IMR-90 (cell line): ENCODE results near the gene C17orf50. TPM values are rescaled to one million over a fixed set of nuclear protein-coding genes. Genes with fewer than 3 reads are reported as not detected.
A peak's percentile ranks its signal among the peaks of the same experiment; 100 is the strongest.
"Not testable (repeated sequence)": the region's sequence is repeated elsewhere in the genome, so short reads cannot be mapped to it uniquely, and the experiment has no call there.

Experiments used
- ATAC-seq: fragments of 200-7000 bp; cut with Tn5 transposase; 2 replicates; pipeline ENCODE4 v1.9.1; 2020; ENCODE audit warnings: low read depth, mild to moderate bottlenecking, moderate library complexity
- BruUV-seq: library from RNA; stranded (reverse); fragments of 400-500 nt; replicated peaks from 2 replicates; lab custom pipeline; 2021; lab: Mats Ljungman, UMichigan
- CTCF ChIA-PET: fragments of 300-600 bp; formaldehyde crosslinking; extraction: SDS; loops from one replicate; lab custom pipeline; 2021; ENCODE audit warnings: antibody characterized with exemption; lab: Yijun Ruan, JAX
- POLR2A ChIA-PET: fragments of 300-600 bp; sonication (Branson Sonifier 250); formaldehyde crosslinking; loops from one replicate; lab custom pipeline; 2022; ENCODE audit warnings: antibody characterized with exemption; ENCODE audit not compliant: unreplicated experiment; lab: Charles Lee
- DNase-seq: peaks from one replicate; pipeline ENCODE4 v3.0.0; 2013
- H2AFZ ChIP-seq: replicated peaks from 2 replicates; pipeline ENCODE3; 2013; ENCODE audit warnings: low read length, mild to moderate bottlenecking; ENCODE audit not compliant: poor library complexity
- H2AK5ac ChIP-seq: 2 replicates; pipeline ENCODE4 v1.6.1; 2013; ENCODE audit warnings: low read depth, low read length, inconsistent platforms
- H2AK9ac ChIP-seq: replicated peaks from 2 replicates; pipeline ENCODE3; 2013; ENCODE audit warnings: mild to moderate bottlenecking, low read depth, low read length, moderate library complexity; ENCODE audit not compliant: poor library complexity
- H2BK120ac ChIP-seq: 2 replicates; pipeline ENCODE4 v1.6.1; 2013; ENCODE audit warnings: low read depth, low read length, inconsistent platforms
- H2BK15ac ChIP-seq: 3 replicates; pipeline ENCODE4 v1.6.1; 2013; ENCODE audit warnings: low read depth, low read length, inconsistent platforms
- H2BK20ac ChIP-seq: 2 replicates; pipeline ENCODE4 v1.6.1; 2013; ENCODE audit warnings: low read depth, mild to moderate bottlenecking, inconsistent platforms, low read length, moderate library complexity
- H2BK5ac ChIP-seq: 2 replicates; pipeline ENCODE4 v1.6.1; 2013; ENCODE audit warnings: mild to moderate bottlenecking, low read depth, low read length, inconsistent platforms; ENCODE audit not compliant: poor library complexity, severe bottlenecking
- H3K14ac ChIP-seq: replicated peaks from 2 replicates; pipeline ENCODE4 v1.6.1; 2013; ENCODE audit warnings: low read depth, low read length, inconsistent platforms
- H3K18ac ChIP-seq: 2 replicates; pipeline ENCODE4 v1.6.1; 2013; ENCODE audit warnings: low read depth, low read length, control low read depth
- H3K23ac ChIP-seq: 2 replicates; pipeline ENCODE4 v1.6.1; 2013; ENCODE audit warnings: low read depth, low read length, inconsistent platforms
- H3K27ac ChIP-seq: 2 replicates; pipeline ENCODE4 v1.5.1; 2013; ENCODE audit warnings: mild to moderate bottlenecking, control low read depth, low read length; ENCODE audit not compliant: insufficient read depth
- H3K27me3 ChIP-seq: 2 replicates; pipeline ENCODE4 v1.6.1; 2013; ENCODE audit warnings: low read length; ENCODE audit not compliant: control insufficient read depth, insufficient read depth
- H3K36me3 ChIP-seq: 2 replicates; pipeline ENCODE4 v1.6.1; 2013; ENCODE audit warnings: low read length, mixed read lengths; ENCODE audit not compliant: control insufficient read depth, insufficient read depth
- H3K4ac ChIP-seq: 2 replicates; pipeline ENCODE4 v1.6.1; 2013; ENCODE audit warnings: low read depth, low read length, inconsistent platforms
- H3K4me1 ChIP-seq: 2 replicates; pipeline ENCODE4 v1.6.1; 2013; ENCODE audit warnings: low read length, mixed read lengths; ENCODE audit not compliant: control insufficient read depth, insufficient read depth
- H3K4me2 ChIP-seq: 2 replicates; pipeline ENCODE4 v1.6.1; 2013; ENCODE audit warnings: low read depth, mild to moderate bottlenecking, control low read depth, low read length, moderate library complexity
- H3K4me3 ChIP-seq: 2 replicates; pipeline ENCODE4 v1.5.1; 2013; ENCODE audit warnings: low read depth, mild to moderate bottlenecking, control low read depth, low read length, moderate library complexity; ENCODE audit not compliant: insufficient read depth
- H3K56ac ChIP-seq: 2 replicates; pipeline ENCODE4 v1.6.1; 2013; ENCODE audit warnings: low read length, inconsistent platforms; ENCODE audit not compliant: insufficient read depth; ENCODE audit errors: extremely low read depth
- H3K79me1 ChIP-seq, 2 experiments: 2 replicates each; pipeline ENCODE4 v1.6.1; 2013; ENCODE audit warnings: low read length in 2 of 2, inconsistent platforms in 1 of 2, low read depth in 1 of 2
- H3K9ac ChIP-seq: 2 replicates; pipeline ENCODE4 v1.6.1; 2013; ENCODE audit warnings: low read depth, low read length, control low read depth
- H3K9me1 ChIP-seq: 2 replicates; pipeline ENCODE4 v1.6.1; 2013; ENCODE audit warnings: low read length, inconsistent platforms; ENCODE audit not compliant: insufficient read depth
- H3K9me3 ChIP-seq: 2 replicates; pipeline ENCODE4 v1.6.1; 2013; ENCODE audit warnings: low read length; ENCODE audit not compliant: control insufficient read depth, insufficient read depth
- H4K20me1 ChIP-seq: 2 replicates; pipeline ENCODE4 v1.6.1; 2013; ENCODE audit warnings: low read length, inconsistent platforms; ENCODE audit not compliant: insufficient read depth
- H4K5ac ChIP-seq: 2 replicates; pipeline ENCODE4 v1.6.1; 2013; ENCODE audit warnings: mild to moderate bottlenecking, low read depth, low read length, control low read depth
- H4K8ac ChIP-seq, 2 experiments: 2 replicates each; pipeline ENCODE4 v1.6.1; 2013; ENCODE audit warnings: low read depth in 2 of 2, low read length in 2 of 2, control low read depth in 1 of 2, inconsistent platforms in 1 of 2
- H4K91ac ChIP-seq: 2 replicates; pipeline ENCODE4 v1.6.1; 2013; ENCODE audit warnings: low read depth, low read length, inconsistent platforms; ENCODE audit not compliant: insufficient read depth
- WGBS, 2 experiments: methylation state at CpG; one replicate each; pipeline versions ENCODE4 v1.1.5 to v1.1.7; 2013; ENCODE audit warnings: missing lambda C conversion rate in 2 of 2; ENCODE audit not compliant: insufficient read length in 1 of 2; ENCODE audit errors: extremely low coverage in 2 of 2; 5-methylcytosine and 5-hydroxymethylcytosine counted together
- dilution Hi-C: fragments of 300-500 bp; cut with HindIII; formaldehyde crosslinking; loops from one replicate; pipeline ENCODE4 v1.14.3; 2018; ENCODE audit warnings: low sequenced_read_pairs; ENCODE audit not compliant: unreplicated experiment
- in situ Hi-C: fragments of 300-500 bp; cut with MboI; formaldehyde crosslinking; loops from 3 replicates; pipeline ENCODE4 v1.14.3; 2019; ENCODE audit warnings: low sequenced_read_pairs, inconsistent platforms, mixed read lengths
- intact Hi-C: fragments of 100-400 bp; cut with micrococcal nuclease; formaldehyde crosslinking; loops from 2 replicates; pipeline ENCODE4 v1.10.0; 2022
- polyA plus RNA-seq, 3 experiments: library from polyadenylated mRNA; depleted of rRNA; stranded (reverse); fragments of >200 nt; gene quantifications; 2 replicates each; pipeline ENCODE4 v1.2.3, GENCODE V29; 2012; ENCODE audit warnings: low replicate concordance in 1 of 3
- total RNA-seq: library from RNA; depleted of rRNA; stranded (reverse); fragments of >200 nt; gene quantifications from 2 replicates; pipeline ENCODE4 v1.2.3, GENCODE V29; 2012

Gene C17orf50
- total and polyA plus RNA-seq, 2 of the 4 experiments (the other 2 are of a cell fraction): not detected

DNA sequence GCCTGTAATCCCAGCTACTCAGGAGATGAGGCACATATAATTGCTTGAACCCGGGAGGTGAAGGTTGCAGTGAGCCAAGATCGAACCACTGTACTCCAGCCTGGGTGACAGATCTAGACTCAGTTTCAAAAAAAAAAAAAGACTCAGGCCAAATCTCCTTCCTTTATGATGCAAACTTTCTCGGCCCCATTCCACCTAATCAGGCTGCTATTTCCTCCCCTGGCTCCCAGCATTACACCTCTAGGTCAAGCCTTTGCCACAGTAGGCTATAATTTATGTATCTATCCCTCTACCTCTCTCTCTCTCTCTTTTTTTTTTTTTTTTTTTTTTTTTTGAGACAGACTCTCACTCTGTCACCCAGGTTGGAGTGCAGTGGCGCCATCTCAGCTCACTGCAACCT, 9.1 kb upstream of the C17orf50 start:
- H3K36me3 ChIP-seq, H2BK15ac ChIP-seq, H4K8ac ChIP-seq, H2BK120ac ChIP-seq, H2AFZ ChIP-seq, H3K4me2 ChIP-seq, H4K20me1 ChIP-seq, ATAC-seq, H3K4me3 ChIP-seq, H3K9ac ChIP-seq, H3K18ac ChIP-seq, POLR2A ChIA-PET, H2BK20ac ChIP-seq, dilution Hi-C loops, BruUV-seq, in situ Hi-C loops, H4K91ac ChIP-seq, H2AK5ac ChIP-seq, intact Hi-C loops, H3K9me1 ChIP-seq, H3K27ac ChIP-seq, H3K9me3 ChIP-seq, H3K4me1 ChIP-seq, H4K5ac ChIP-seq, H3K23ac ChIP-seq, H3K79me1 ChIP-seq, H2BK5ac ChIP-seq, H3K56ac ChIP-seq, H3K4ac ChIP-seq, H2AK9ac ChIP-seq, H3K14ac ChIP-seq: not testable (repeated sequence)
- peaks cover 46% of the 10 kb centered on the region for H3K27me3 ChIP-seq
- CTCF ChIA-PET: interaction anchor here (1.2 kb wide), 1 partner anchor 13 kb away, joined by 3 read pairs; no protein-coding TSS in a partner anchor
- DNase-seq: peak; percentile 34
- 100% methylated on average over 1 of the region's 4 CpGs; no CpG with 5 or more reads in 1 of the 2 experiments for WGBS, 2 experiments
